AG04449 (cell line): ENCODE results near the gene TRABD2B.

Source experiments
- CTCF ChIA-PET: fragments of 350-600 bp; formaldehyde crosslinking; extraction: SDS; loops from one replicate; lab custom pipeline; 2021; ENCODE audit warnings: antibody characterized with exemption; lab: Yijun Ruan, JAX
- POLR2A ChIA-PET: fragments of 400-600, 350-600 bp; formaldehyde crosslinking; extraction: SDS; loops from one replicate; lab custom pipeline; 2020; ENCODE audit warnings: antibody characterized with exemption, inconsistent platforms; lab: Yijun Ruan, JAX
- DNase-seq: peaks from one replicate; pipeline ENCODE4 v3.0.0-alpha.2; 2010; ENCODE audit warnings: low read depth, low spot score
- H3K4me3 ChIP-seq: 2 replicates; pipeline ENCODE4 v1.5.1; 2011; ENCODE audit warnings: low read depth, mild to moderate bottlenecking, control low read depth, low read length
- TF ChIP-seq, protein P1 (sequence below): IDR thresholded peaks from one replicate; pipeline ENCODE4 v1.5.1; 2011; ENCODE audit warnings: mild to moderate bottlenecking, moderate library complexity, low read length, control low read depth, inconsistent platforms; ENCODE audit not compliant: insufficient read depth; ENCODE audit errors: missing control alignments

Gene TRABD2B

DNA sequence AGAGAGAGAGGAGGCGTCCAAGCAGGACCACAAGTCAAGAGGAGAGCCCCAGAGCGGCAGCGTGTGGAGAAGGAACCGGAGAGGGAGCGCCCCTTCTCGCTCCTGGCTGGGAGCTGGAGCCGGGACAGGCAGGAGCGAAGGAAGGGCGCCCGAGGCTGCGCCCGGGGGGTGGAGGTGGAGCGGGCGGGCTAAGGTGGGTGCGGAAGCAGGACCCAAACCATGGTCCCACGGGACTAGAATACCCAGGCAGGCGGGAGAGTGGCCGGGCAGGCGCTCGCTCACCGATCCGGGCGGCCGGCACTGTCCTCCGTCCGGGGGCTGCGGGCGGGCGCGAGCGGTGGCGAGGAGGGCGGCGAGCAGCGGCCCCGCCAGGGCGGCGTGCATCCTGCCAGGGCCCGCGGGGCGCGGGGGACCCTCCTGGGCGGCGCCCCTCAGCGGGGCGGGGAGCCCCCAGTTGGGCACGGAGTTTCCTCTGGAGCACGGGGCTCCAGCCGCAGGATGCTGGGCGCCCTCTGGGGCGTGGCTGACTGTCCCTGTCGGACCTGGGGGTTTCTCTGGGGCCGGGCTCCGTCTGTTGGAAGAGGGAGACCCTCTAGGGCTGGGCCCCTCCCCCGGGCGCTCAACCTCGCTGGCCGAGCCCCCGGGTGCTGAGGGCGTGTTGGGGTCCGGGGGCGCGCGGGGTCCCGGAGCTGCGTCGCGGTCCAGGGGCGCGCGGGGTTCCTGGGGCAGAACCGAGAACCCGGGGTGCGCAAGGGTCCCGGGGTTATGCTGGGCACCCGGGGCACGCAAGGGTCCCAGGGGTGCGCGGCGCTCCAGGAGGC lies 569 bp downstream of the TRABD2B start:
- ChIA-PET CTCF (interaction anchor here (1.0 to 4.8 kb wide), 6 partner anchors 7 to 65 kb away, joined by 5 to 31 read pairs (median 11); no protein-coding TSS in a partner anchor), POLR2A (no interaction called here)
- DNase-seq = no peak
- peak overlapping the region; percentile 12; the same call in 1 of the 2 replicates for H3K4me3 ChIP-seq
- TF ChIP-seq, protein P1, sequence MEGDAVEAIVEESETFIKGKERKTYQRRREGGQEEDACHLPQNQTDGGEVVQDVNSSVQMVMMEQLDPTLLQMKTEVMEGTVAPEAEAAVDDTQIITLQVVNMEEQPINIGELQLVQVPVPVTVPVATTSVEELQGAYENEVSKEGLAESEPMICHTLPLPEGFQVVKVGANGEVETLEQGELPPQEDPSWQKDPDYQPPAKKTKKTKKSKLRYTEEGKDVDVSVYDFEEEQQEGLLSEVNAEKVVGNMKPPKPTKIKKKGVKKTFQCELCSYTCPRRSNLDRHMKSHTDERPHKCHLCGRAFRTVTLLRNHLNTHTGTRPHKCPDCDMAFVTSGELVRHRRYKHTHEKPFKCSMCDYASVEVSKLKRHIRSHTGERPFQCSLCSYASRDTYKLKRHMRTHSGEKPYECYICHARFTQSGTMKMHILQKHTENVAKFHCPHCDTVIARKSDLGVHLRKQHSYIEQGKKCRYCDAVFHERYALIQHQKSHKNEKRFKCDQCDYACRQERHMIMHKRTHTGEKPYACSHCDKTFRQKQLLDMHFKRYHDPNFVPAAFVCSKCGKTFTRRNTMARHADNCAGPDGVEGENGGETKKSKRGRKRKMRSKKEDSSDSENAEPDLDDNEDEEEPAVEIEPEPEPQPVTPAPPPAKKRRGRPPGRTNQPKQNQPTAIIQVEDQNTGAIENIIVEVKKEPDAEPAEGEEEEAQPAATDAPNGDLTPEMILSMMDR = no peak

DNA sequence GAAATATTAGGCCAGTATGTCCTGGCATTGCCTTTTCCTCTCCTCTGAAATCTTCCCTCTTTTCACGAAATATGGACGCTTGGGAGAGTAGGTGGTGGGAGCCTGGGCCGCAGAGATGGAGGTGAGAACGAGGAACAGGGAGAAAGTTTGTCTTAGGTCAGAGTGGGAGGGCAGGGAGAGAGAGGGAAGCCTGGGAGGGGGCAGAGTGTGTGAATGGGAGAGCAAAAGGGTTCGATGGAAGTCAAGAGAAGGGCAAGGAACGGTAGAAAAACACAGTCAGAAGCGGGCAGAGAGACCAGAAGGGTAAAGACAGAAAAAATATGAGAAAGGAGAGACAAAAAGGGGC lies 1.2 kb downstream of the TRABD2B start:
- ChIA-PET POLR2A (no interaction called here), CTCF (interaction anchor here (0.9 kb wide), 1 partner anchor 65 kb away, joined by 3 read pairs; no protein-coding TSS in a partner anchor)
- TF ChIP-seq, protein P1 = no peak
- H3K4me3 ChIP-seq = no peak overlapping the region
- no peak for DNase-seq

DNA sequence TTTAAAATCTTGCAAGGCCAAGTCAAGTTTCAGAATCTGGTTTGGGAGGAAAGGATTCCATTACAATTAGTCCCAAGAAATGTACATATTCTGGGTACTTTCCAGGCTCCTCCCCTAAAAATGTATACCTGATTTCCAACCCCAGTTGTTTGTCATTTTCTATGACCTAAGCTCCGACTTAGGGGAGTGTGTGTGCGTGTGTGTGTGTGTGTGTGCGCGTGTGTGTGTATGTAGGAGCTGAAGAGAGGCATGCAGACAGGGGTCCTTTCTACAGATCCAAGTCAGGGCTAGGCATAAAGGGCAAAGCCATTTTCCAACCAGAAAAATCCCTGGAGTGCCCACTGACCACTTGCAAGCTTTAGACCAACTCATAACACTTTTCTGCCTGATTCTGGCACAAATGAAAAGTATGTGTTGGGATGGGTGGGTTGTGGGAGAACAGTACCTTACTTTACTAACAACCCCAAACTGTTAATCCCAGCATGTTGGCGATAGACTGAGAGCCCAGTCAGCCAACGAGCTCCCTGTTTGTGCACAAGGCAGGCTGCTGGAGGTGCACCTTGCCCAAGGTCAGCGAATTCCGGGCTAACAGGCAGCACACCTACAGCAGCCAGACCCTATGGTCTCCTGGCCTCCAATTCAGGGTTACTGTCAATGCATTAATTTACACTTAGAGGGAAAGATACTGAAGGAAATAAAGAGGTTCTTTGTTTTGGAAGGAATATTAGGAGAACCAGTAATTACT lies 1.7 kb downstream of the TRABD2B start:
- DNase-seq = no peak
- no peak overlapping the region for H3K4me3 ChIP-seq
- TF ChIP-seq, protein P1 = no peak
- POLR2A ChIA-PET = no interaction called here
- CTCF ChIA-PET = interaction anchor here (0.9 kb wide), 1 partner anchor 66 kb away, joined by 3 read pairs; no protein-coding TSS in a partner anchor

DNA sequence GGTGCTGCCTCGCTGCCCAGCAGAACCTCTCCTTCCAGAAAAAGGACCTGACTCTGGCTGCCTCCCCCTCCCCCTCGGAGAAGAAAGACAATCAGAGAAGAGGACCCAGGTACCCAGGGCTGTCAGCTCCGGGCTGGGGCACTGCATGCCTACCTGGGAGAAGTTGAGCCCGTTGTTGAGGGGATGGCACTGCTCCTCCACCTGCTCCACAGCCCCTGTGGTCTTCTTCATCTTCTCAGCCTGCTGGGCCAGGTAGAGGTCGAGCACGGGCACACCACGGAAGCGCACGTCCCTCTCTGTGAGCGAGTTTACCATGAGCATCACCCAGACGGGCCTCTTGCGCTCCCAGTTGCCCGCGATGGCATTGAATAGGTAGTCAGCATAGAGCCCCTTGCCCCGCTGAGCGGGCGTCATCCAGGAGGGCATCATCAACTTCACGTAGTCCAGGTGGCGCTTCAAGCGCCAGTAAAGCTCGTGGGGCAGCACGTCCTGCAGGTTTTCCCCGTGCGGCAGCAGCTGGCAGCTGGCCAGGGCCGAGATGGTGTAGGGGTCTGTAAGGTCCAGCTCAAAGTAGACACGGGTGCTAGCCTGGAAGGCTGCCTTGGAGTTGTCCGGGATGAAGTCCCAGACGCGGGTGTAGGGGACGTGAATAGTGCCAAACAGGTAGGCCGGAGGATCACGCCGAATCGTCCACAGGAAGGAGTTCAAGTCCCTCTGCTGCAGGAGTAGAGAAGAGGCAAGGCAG lies 3.1 kb downstream of the TRABD2B start:
- ChIA-PET POLR2A (no interaction called here), CTCF (no interaction called here)
- TF ChIP-seq, protein P1 = no peak
- H3K4me3 ChIP-seq = no peak overlapping the region
- DNase-seq = no peak

DNA sequence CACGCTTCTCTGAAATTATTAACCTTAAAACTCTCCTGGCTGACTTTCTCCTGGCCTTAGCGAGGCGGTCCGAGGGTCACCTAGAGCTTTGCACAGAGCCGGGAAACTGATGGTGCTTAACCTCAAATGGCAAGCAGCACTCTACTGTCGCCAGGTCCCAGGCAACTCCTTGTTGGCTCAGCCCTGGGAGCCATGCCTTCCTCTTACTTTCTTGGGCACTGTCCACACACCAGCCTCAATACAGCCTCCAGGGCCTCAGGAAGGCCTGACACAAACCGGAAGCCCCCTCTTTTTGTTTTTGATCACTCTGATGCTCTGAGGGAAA lies 3.8 kb downstream of the TRABD2B start:
- POLR2A ChIA-PET = no interaction called here

More for the DNA sequence above, 3.8 kb downstream of the TRABD2B start:
- CTCF ChIA-PET = no interaction called here
- DNase-seq = no peak
- no peak overlapping the region for H3K4me3 ChIP-seq
- TF ChIP-seq, protein P1 = no peak
